ENCODE data around the gene PRR35. TPM values are rescaled to one million over a fixed set of nuclear protein-coding genes. Genes with fewer than 3 reads are reported as not detected.
A peak's percentile ranks its signal among the peaks of the same experiment; 100 is the strongest.

PRR35 gene
- total and polyA plus RNA-seq, 2 of the 4 experiments (the other 2 are of a cell fraction): not detected

DNA sequence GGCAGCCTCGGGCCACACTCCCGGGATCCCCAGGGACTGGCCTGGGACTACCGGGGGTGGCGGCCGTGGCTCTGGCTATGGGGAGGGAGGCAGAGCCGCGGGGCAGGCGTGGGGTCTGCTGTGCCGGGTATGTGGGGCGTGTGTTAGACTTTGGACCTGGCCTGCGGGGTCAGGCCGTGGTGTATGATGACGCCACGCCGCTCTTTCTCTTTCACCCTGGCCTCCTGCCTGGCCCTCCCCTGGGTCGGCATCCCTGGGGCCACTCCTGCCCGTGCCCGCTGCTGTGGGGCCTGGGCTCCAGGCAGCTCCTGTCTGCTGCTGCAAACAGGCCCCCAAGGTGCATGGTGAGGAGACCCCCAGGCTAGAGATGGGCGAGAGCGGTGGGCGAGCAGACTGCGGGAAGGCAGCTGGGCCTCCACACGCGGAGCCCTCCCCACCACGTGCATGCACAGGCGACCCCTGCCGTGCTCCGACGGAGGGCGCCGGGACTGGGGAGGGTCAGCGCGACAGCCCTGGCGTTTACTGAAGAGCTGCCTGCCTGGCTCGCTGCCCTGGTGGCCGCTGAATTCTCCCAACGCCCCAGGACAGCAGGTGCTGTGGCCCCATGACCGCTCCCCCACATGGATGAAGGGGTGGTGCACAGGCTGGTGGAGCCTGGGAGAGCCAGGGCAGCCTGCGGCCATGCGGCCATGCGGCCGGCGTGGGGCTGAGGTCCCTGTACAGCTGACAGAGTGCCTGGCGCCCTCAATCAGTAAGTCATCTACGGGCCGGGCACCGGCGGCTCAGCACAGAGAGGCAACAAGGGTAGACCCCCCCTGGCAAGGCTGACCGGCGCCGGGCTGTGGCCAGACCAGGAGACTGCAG lies 16.7 kb upstream of the PRR35 start:
- BruUV-seq (replicated peaks): no TSS peak
- no peak overlapping the region for H3K56ac ChIP-seq (ENCODE audit: extremely low read depth, insufficient read depth, low read length)
- H3K23ac ChIP-seq (ENCODE audit: low read depth, low read length): no peak overlapping the region
- H4K5ac ChIP-seq (ENCODE audit: low read depth, low read length): no peak overlapping the region
- in situ Hi-C loops (cut with MboI; ENCODE audit: low sequenced_read_pairs) (no loop called here), intact Hi-C loops (cut with micrococcal nuclease) (no loop called here), dilution Hi-C loops (cut with HindIII; ENCODE audit: low sequenced_read_pairs, unreplicated experiment) (no loop called here)
- ATAC-seq (ENCODE audit: low read depth) (no peak), DNase-seq (no peak)
- H3K18ac ChIP-seq (ENCODE audit: low read depth, low read length): no peak overlapping the region
- peaks cover 4% of the 10 kb centered on the region; the same call in 1 of the 2 replicates for H3K9me1 ChIP-seq (ENCODE audit: insufficient read depth, low read length)
- H4K20me1 ChIP-seq (ENCODE audit: insufficient read depth, low read length): peaks cover 66% of the 10 kb centered on the region
- no peak overlapping the region for H2AK5ac ChIP-seq (ENCODE audit: low read depth, low read length)
- no peaks in the 10 kb centered on the region for H3K27me3 ChIP-seq (ENCODE audit: control insufficient read depth, insufficient read depth, low read length)
- H2BK15ac ChIP-seq (ENCODE audit: low read depth, low read length): no peak overlapping the region
- H2AFZ ChIP-seq (replicated peaks; ENCODE audit: low read length, poor library complexity): no peak overlapping the region
- H3K4me1 ChIP-seq (ENCODE audit: control insufficient read depth, insufficient read depth, low read length): peaks cover 15% of the 10 kb centered on the region
- 92% methylated on average over 25 of the region's 51 CpGs; no CpG with 5 or more reads in 1 of the 2 experiments for whole genome bisulfite sequencing, 2 experiments (ENCODE audit: extremely low coverage in 2 of 2, insufficient read length in 1 of 2)
- no peak overlapping the region for H3K27ac ChIP-seq (ENCODE audit: insufficient read depth, low read length)
- H3K4me3 ChIP-seq (ENCODE audit: insufficient read depth, low read depth, low read length): no peak overlapping the region
- no peak overlapping the region for H2BK120ac ChIP-seq (ENCODE audit: low read depth, low read length)
- no peak overlapping the region for H3K4me2 ChIP-seq (ENCODE audit: low read depth, low read length)
- H2AK9ac ChIP-seq (replicated peaks; ENCODE audit: low read depth, low read length, poor library complexity): peak overlapping the region; percentile 28
- peaks cover 10 to 41% of the 10 kb centered on the region in 2 experiments for H3K79me1 ChIP-seq (ENCODE audit: low read depth in 1 of 2, low read length in 2 of 2)
- no peak overlapping the region for H2BK20ac ChIP-seq (ENCODE audit: low read depth, low read length)
- no peak overlapping the region for H4K91ac ChIP-seq (ENCODE audit: insufficient read depth, low read depth, low read length)
- ChIA-PET CTCF (no interaction called here), POLR2A (ENCODE audit: unreplicated experiment) (no interaction called here)
- H3K4ac ChIP-seq (ENCODE audit: low read depth, low read length): no peak overlapping the region
- H3K9ac ChIP-seq (ENCODE audit: low read depth, low read length): no peak overlapping the region
- H2BK5ac ChIP-seq (ENCODE audit: low read depth, low read length, poor library complexity, severe bottlenecking): no peak overlapping the region
- H3K14ac ChIP-seq (replicated peaks; ENCODE audit: low read depth, low read length): no peak overlapping the region
- peaks cover 13% of the 10 kb centered on the region for H3K36me3 ChIP-seq (ENCODE audit: control insufficient read depth, insufficient read depth, low read length)
- H3K9me3 ChIP-seq (ENCODE audit: control insufficient read depth, insufficient read depth, low read length): no peaks in the 10 kb centered on the region
- H4K8ac ChIP-seq (ENCODE audit: low read depth in 2 of 2, low read length in 2 of 2): no peak overlapping the region
- no peak for TF ChIP-seq CEBPB (IDR thresholded peaks at IDR 0.05; ENCODE audit: low read depth, low read length)
- TF ChIP-seq, protein P1, sequence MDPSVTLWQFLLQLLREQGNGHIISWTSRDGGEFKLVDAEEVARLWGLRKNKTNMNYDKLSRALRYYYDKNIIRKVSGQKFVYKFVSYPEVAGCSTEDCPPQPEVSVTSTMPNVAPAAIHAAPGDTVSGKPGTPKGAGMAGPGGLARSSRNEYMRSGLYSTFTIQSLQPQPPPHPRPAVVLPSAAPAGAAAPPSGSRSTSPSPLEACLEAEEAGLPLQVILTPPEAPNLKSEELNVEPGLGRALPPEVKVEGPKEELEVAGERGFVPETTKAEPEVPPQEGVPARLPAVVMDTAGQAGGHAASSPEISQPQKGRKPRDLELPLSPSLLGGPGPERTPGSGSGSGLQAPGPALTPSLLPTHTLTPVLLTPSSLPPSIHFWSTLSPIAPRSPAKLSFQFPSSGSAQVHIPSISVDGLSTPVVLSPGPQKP (IDR thresholded peaks at IDR 0.05; ENCODE audit: borderline replicate concordance, low read depth, low read length): no peak
- no peak for TF ChIP-seq POLR2A (IDR thresholded peaks at IDR 0.05; ENCODE audit: low read depth, low read length)
- TF ChIP-seq RAD21 (IDR thresholded peaks at IDR 0.05; ENCODE audit: low read length): no peak
- TF ChIP-seq, protein P2, sequence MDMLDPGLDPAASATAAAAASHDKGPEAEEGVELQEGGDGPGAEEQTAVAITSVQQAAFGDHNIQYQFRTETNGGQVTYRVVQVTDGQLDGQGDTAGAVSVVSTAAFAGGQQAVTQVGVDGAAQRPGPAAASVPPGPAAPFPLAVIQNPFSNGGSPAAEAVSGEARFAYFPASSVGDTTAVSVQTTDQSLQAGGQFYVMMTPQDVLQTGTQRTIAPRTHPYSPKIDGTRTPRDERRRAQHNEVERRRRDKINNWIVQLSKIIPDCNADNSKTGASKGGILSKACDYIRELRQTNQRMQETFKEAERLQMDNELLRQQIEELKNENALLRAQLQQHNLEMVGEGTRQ (IDR thresholded peaks at IDR 0.05; ENCODE audit: low read depth, low read length): no peak
- TF ChIP-seq FOS (IDR thresholded peaks at IDR 0.05; ENCODE audit: low read depth, low read length): no peak
- TF ChIP-seq RFX5 (IDR thresholded peaks at IDR 0.05; ENCODE audit: low read depth, low read length): no peak
- no peak for TF ChIP-seq MAZ (IDR thresholded peaks at IDR 0.05; ENCODE audit: borderline replicate concordance, low read depth, low read length)
- TF ChIP-seq MXI1 (IDR thresholded peaks at IDR 0.05; ENCODE audit: borderline replicate concordance, low read depth, low read length): no peak
- TF ChIP-seq MAFK (IDR thresholded peaks at IDR 0.05; ENCODE audit: low read depth, low read length): no peak
- TF ChIP-seq CHD1 (IDR thresholded peaks at IDR 0.05; ENCODE audit: low read depth, low read length): no peak
- TF ChIP-seq, protein P3, sequence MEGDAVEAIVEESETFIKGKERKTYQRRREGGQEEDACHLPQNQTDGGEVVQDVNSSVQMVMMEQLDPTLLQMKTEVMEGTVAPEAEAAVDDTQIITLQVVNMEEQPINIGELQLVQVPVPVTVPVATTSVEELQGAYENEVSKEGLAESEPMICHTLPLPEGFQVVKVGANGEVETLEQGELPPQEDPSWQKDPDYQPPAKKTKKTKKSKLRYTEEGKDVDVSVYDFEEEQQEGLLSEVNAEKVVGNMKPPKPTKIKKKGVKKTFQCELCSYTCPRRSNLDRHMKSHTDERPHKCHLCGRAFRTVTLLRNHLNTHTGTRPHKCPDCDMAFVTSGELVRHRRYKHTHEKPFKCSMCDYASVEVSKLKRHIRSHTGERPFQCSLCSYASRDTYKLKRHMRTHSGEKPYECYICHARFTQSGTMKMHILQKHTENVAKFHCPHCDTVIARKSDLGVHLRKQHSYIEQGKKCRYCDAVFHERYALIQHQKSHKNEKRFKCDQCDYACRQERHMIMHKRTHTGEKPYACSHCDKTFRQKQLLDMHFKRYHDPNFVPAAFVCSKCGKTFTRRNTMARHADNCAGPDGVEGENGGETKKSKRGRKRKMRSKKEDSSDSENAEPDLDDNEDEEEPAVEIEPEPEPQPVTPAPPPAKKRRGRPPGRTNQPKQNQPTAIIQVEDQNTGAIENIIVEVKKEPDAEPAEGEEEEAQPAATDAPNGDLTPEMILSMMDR (conservative IDR thresholded peaks at IDR 0.05; ENCODE audit: low read depth, low read length): no peak
- no peak for TF ChIP-seq RCOR1 (IDR thresholded peaks at IDR 0.05; ENCODE audit: insufficient replicate concordance, low read length)
- no peak for TF ChIP-seq NFE2L2 (IDR thresholded peaks at IDR 0.05; ENCODE audit: low read depth, low read length)
- TF ChIP-seq BHLHE40 (IDR thresholded peaks at IDR 0.05; ENCODE audit: low read depth, low read length): no peak
